Measurements from ENCODE around the gene CNNM3. TPM values are rescaled to one million over a fixed set of nuclear protein-coding genes. Genes with fewer than 3 reads are reported as not detected.

CNNM3 gene
- total and polyA plus RNA-seq, 2 experiments from 2014 or later: 0.98 to 5.0 TPM

- H3K4me2 ChIP-seq (ENCODE audit: unreplicated experiment): no peak overlapping the region
- no peaks in the 10 kb centered on the region for H3K9me2 ChIP-seq (ENCODE audit: insufficient read depth)
- DNase-seq: no peak
- H3F3A ChIP-seq (ENCODE audit: insufficient read depth): no peaks in the 10 kb centered on the region
- no peaks in the 10 kb centered on the region for H3K79me2 ChIP-seq (ENCODE audit: insufficient read depth)
- no peaks in the 10 kb centered on the region for H3K36me3 ChIP-seq (ENCODE audit: low read depth)
- peaks cover 7% of the 10 kb centered on the region; the same call in 1 of the 2 replicates for H3K27me3 ChIP-seq (replicated peaks; ENCODE audit: insufficient read depth)
- no peak overlapping the region for H2AFZ ChIP-seq
- no peaks in the 10 kb centered on the region for H4K20me1 ChIP-seq (ENCODE audit: insufficient read depth)
- H3K4me1 ChIP-seq (ENCODE audit: insufficient read depth): no peaks in the 10 kb centered on the region
- in situ Hi-C loops (cut with MboI): no loop called here
- H3K9ac ChIP-seq: no peak overlapping the region
- TF ChIP-seq EZH2 (IDR thresholded peaks at IDR 0.05; ENCODE audit: insufficient read depth, poor library complexity, severe bottlenecking): no peak
- no peak for TF ChIP-seq EZH2phosphoT487 (IDR thresholded peaks at IDR 0.05; ENCODE audit: insufficient read depth, low read depth)
- H3K9me3 ChIP-seq (ENCODE audit: low read depth): no peaks in the 10 kb centered on the region
- H3K27ac ChIP-seq: no peak overlapping the region
- WGBS, 2 experiments (ENCODE audit: low coverage in 1 of 2, low lambda C conversion rate in 2 of 2, missing lambda C conversion rate in 2 of 2): 65 to 66% methylated on average over 22 of the region's 22 CpGs
- H3K4me3 ChIP-seq: no peak overlapping the region
Observed at GRCh38 chr2:96878796-96879544, 62.9 kb downstream of the CNNM3 start.

- no peaks in the 10 kb centered on the region for H4K20me1 ChIP-seq (ENCODE audit: insufficient read depth)
- H3K4me3 ChIP-seq: no peak overlapping the region
- H3K27ac ChIP-seq: no peak overlapping the region
- H3K4me1 ChIP-seq (ENCODE audit: insufficient read depth): no peaks in the 10 kb centered on the region
- no peaks in the 10 kb centered on the region for H3K36me3 ChIP-seq (ENCODE audit: low read depth)
- no peak overlapping the region for H3K4me2 ChIP-seq (ENCODE audit: unreplicated experiment)
- no peaks in the 10 kb centered on the region for H3F3A ChIP-seq (ENCODE audit: insufficient read depth)
- TF ChIP-seq EZH2phosphoT487 (IDR thresholded peaks at IDR 0.05; ENCODE audit: insufficient read depth, low read depth) (no peak), EZH2 (IDR thresholded peaks at IDR 0.05; ENCODE audit: insufficient read depth, poor library complexity, severe bottlenecking) (no peak)
- H3K9me2 ChIP-seq (ENCODE audit: insufficient read depth): no peaks in the 10 kb centered on the region
- no peaks in the 10 kb centered on the region for H3K79me2 ChIP-seq (ENCODE audit: insufficient read depth)
- DNase-seq: no peak
- WGBS, 2 experiments (ENCODE audit: low coverage in 1 of 2, low lambda C conversion rate in 2 of 2, missing lambda C conversion rate in 2 of 2): 82 to 85% methylated on average over 15 to 18 of the region's 18 CpGs
- no peak overlapping the region for H3K9ac ChIP-seq
- H3K27me3 ChIP-seq (replicated peaks; ENCODE audit: insufficient read depth): peaks cover 7% of the 10 kb centered on the region; the same call in 1 of the 2 replicates
- in situ Hi-C loops (cut with MboI): no loop called here
- no peak overlapping the region for H2AFZ ChIP-seq
- no peaks in the 10 kb centered on the region for H3K9me3 ChIP-seq (ENCODE audit: low read depth)
Observed at GRCh38 chr2:96879545-96880040, 63.5 kb downstream of the CNNM3 start.

GRCh38 chr2:96880891-96881273, 64.8 kb downstream of the CNNM3 start:
- Histone ChIP-seq H3K36me3 (ENCODE audit: low read depth) (no peaks in the 10 kb centered on the region), H3K9me3 (ENCODE audit: low read depth) (no peaks in the 10 kb centered on the region), H3F3A (ENCODE audit: insufficient read depth) (no peaks in the 10 kb centered on the region), H3K9ac (no peak overlapping the region), H2AFZ (no peak overlapping the region), H3K79me2 (ENCODE audit: insufficient read depth) (no peaks in the 10 kb centered on the region), H3K4me1 (ENCODE audit: insufficient read depth) (no peaks in the 10 kb centered on the region), H4K20me1 (ENCODE audit: insufficient read depth) (no peaks in the 10 kb centered on the region), H3K27ac (no peak overlapping the region), H3K27me3 (replicated peaks; ENCODE audit: insufficient read depth) (peaks cover 7% of the 10 kb centered on the region; the same call in 1 of the 2 replicates), H3K4me3 (no peak overlapping the region), H3K9me2 (ENCODE audit: insufficient read depth) (no peaks in the 10 kb centered on the region), H3K4me2 (ENCODE audit: unreplicated experiment) (no peak overlapping the region)
- WGBS, 2 experiments (ENCODE audit: low coverage in 1 of 2, low lambda C conversion rate in 2 of 2, missing lambda C conversion rate in 2 of 2): 64 to 67% methylated on average over 6 of the region's 6 CpGs
- no peak for DNase-seq
- in situ Hi-C loops (cut with MboI): no loop called here
- TF ChIP-seq EZH2phosphoT487 (IDR thresholded peaks at IDR 0.05; ENCODE audit: insufficient read depth, low read depth): no peak
- TF ChIP-seq EZH2 (IDR thresholded peaks at IDR 0.05; ENCODE audit: insufficient read depth, poor library complexity, severe bottlenecking): no peak

GRCh38 chr2:96881349-96882195, 65.5 kb downstream of the CNNM3 start:
- WGBS, 2 experiments (ENCODE audit: low coverage in 1 of 2, low lambda C conversion rate in 2 of 2, missing lambda C conversion rate in 2 of 2): 45 to 47% methylated on average over 10 of the region's 10 CpGs
- no peaks in the 10 kb centered on the region for H4K20me1 ChIP-seq (ENCODE audit: insufficient read depth)
- no peak overlapping the region for H3K9ac ChIP-seq
- in situ Hi-C loops (cut with MboI): no loop called here
- H3K36me3 ChIP-seq (ENCODE audit: low read depth): no peaks in the 10 kb centered on the region
- no peak for TF ChIP-seq EZH2phosphoT487 (IDR thresholded peaks at IDR 0.05; ENCODE audit: insufficient read depth, low read depth)
- TF ChIP-seq EZH2 (IDR thresholded peaks at IDR 0.05; ENCODE audit: insufficient read depth, poor library complexity, severe bottlenecking): no peak
- H2AFZ ChIP-seq: no peak overlapping the region
- no peaks in the 10 kb centered on the region for H3F3A ChIP-seq (ENCODE audit: insufficient read depth)
- no peaks in the 10 kb centered on the region for H3K9me2 ChIP-seq (ENCODE audit: insufficient read depth)
- no peak overlapping the region for H3K4me3 ChIP-seq
- DNase-seq: no peak
- no peaks in the 10 kb centered on the region for H3K4me1 ChIP-seq (ENCODE audit: insufficient read depth)
- H3K27me3 ChIP-seq (replicated peaks; ENCODE audit: insufficient read depth): peaks cover 7% of the 10 kb centered on the region; the same call in 1 of the 2 replicates
- no peak overlapping the region for H3K4me2 ChIP-seq (ENCODE audit: unreplicated experiment)
- H3K79me2 ChIP-seq (ENCODE audit: insufficient read depth): no peaks in the 10 kb centered on the region
- no peak overlapping the region for H3K27ac ChIP-seq
- H3K9me3 ChIP-seq (ENCODE audit: low read depth): no peaks in the 10 kb centered on the region
